Activated CD8-positive, alpha-beta memory T cell treated with anti-CD3 and anti-CD28 coated beads, Interleukin-2, amount 50 U/mL, for 1 hour (primary cell): Measurements from ENCODE around the gene SLC23A2.

Experiments used
- DNase-seq: peaks from one replicate; pipeline ENCODE4 v3.0.0-alpha.2; 2020; ENCODE audit errors: extremely low read depth

Gene SLC23A2

GRCh38 chr20:4813863-4814695 is 187.2 kb downstream of the SLC23A2 start:
- DNase-seq, result no peak

DNA sequence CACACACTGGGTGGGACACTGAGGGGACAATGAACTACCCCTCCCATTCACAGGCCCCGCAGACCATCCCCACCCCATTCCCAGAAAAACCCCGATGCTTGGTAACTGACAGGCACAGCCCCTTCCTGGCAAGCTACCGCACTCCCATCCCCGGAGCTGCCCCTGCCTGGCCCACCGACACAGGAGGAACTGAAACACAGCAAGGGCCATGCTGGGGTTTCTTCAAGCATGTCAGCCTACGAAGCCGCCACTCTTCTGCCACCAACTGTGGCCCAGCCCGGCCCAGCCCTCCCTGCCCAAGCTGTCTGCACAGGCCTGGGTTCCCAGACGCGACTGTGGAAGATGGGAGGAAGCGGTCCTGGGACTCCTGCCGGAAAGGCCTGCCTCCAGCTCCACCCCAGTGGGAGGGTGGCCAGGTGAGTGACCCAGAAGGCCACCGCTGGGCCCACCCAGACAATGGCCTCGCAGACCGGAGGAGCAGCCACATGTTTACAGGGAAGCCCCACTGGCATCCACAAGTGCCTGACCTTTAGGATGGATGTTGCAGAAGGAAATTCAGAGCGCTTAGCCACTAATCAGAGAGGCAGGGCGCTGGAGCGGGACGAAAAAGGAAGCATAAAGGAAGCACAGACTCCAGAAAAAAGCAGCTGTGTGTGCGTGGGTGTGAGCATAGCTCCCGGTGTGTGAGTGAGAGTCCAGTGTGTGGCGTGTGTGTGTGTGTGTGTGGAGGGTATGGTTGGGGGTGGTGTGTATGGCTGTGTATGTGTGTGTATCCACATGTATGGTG is 188.0 kb downstream of the SLC23A2 start:
- no peak for DNase-seq

- no peak for DNase-seq
Measured at GRCh38 chr20:4812641-4813075, 188.7 kb downstream of the SLC23A2 start.

DNA sequence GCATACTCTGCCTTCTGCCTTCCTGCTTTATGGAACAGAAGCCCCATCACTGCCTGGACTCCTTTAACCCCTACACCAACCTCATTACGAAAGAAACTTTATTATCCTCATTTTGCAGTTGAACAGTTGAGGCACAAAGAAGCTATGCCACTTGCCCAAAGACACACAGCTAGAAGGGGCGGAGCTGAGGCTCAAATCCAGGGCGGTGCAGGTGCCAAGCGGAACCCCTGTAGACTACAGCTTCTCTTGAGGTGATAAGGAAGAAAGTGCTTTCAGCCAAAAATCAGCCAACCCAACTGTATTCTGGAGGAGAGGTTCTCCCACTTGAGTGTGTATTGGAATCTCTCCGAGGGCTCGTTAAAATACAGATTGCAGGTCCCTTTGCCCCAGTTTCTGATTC is 189.1 kb downstream of the SLC23A2 start:
- no peak for DNase-seq

- no peak for DNase-seq
Measured at GRCh38 chr20:4811661-4812181, 189.6 kb downstream of the SLC23A2 start.

DNA sequence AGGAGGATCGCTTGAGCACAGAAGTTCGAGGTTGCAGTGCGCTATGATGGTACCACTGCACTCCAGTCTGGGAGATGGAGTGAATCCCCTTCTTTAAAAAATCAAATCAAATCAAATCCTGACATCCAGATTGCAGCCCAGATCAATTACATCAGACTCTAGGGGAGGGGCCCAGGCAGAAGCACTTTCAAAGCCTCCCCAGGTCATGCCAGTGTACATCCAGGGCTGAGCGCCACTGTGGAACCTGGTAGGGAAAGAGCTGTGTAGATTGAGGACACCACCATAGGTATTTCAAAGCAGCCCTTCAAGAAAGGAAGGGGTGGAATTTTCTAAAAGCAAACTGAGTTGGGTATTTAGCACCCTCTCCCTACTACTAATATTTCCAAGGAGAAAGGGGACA is 190.1 kb downstream of the SLC23A2 start:
- DNase-seq, result no peak

- DNase-seq, result no peak
Measured at GRCh38 chr20:4810426-4811019, 190.8 kb downstream of the SLC23A2 start.

- DNase-seq, result no peak
Measured at GRCh38 chr20:4809707-4810106, 191.6 kb downstream of the SLC23A2 start.

DNA sequence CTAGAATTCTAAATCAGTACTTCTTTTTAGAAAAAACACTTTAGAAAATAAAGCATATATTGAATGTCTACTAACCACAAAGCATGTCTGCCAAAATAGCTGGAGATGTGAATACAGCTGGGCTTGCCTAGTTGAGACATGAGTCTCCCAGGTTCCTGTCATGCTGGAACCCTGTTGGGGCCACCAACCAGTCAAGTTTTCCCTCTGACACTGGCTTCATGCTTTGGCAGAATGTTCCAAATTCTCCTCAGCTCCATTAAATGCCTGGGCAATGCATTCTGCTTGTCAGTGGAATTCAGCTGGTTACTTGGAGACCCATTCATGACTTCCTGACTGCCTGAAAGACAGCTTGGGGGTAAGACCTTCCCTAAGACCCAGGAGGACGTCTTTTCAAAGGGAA is 192.4 kb downstream of the SLC23A2 start:
- no peak for DNase-seq

- DNase-seq, result no peak
Measured at GRCh38 chr20:4805663-4806449, 195.5 kb downstream of the SLC23A2 start.

DNA sequence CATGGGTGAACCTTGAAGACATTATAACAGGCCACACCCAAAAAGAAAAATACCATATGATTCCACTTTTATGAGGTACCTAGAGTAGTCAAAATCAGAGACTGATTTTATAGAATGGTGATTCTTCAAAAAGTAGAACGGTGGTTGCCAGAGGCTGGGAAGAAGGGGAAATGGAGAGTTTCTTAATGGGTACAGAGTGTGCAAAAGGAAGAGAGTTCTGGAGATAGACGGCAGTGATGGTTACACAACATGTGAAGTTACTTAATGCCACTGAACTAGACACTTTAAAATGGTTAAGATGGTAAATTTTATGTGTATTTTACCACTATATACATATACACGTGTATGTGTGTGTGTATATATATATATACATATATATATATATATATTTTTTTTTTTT is 198.8 kb downstream of the SLC23A2 start:
- DNase-seq, result no peak
